Progenitor cell of endocrine pancreas (in vitro differentiated cells): Measurements from ENCODE around the gene ADAMTS2. TPM values are rescaled to one million over a fixed set of nuclear protein-coding genes. Genes with fewer than 3 reads are reported as not detected.
A peak's percentile ranks its signal among the peaks of the same experiment; 100 is the strongest.

Experiments
- DNase-seq: peaks from one replicate; pipeline ENCODE4 v3.0.0; 2021; ENCODE audit warnings: low spot score; ENCODE audit not compliant: unreplicated experiment
- H3K27ac Mint-ChIP-seq: 2 replicates; pipeline ENCODE4 v1.8.0; 2021; ENCODE audit warnings: mild to moderate bottlenecking, moderate library complexity, mixed read lengths
- H3K27me3 Mint-ChIP-seq: 2 replicates; pipeline ENCODE4 v1.8.0; 2021; ENCODE audit warnings: mixed read lengths
- H3K36me3 Mint-ChIP-seq: 2 replicates; pipeline ENCODE4 v1.8.0; 2022; ENCODE audit warnings: mixed read lengths; ENCODE audit not compliant: insufficient read depth
- H3K4me1 Mint-ChIP-seq: 2 replicates; pipeline ENCODE4 v1.8.0; 2021; ENCODE audit warnings: low read depth, mixed read lengths
- H3K4me3 Mint-ChIP-seq: 2 replicates; pipeline ENCODE4 v1.8.0; 2021; ENCODE audit warnings: low read depth, mild to moderate bottlenecking, moderate library complexity, mixed read lengths
- H3K9me3 Mint-ChIP-seq: 2 replicates; pipeline ENCODE4 v1.8.0; 2021; ENCODE audit warnings: low read depth, mixed read lengths
- total RNA-seq: library from RNA; stranded (reverse); gene quantifications from 2 replicates; pipeline ENCODE4 v1.2.1, GENCODE V29; 2021
- TF ChIP-seq, protein P1 (sequence below): fragments of 200-600 bp; sonication (generic); IDR thresholded peaks from one replicate; pipeline ENCODE4 v1.5.0; 2021; ENCODE audit warnings: antibody characterized with exemption, mild to moderate bottlenecking; ENCODE audit not compliant: unreplicated experiment

ADAMTS2 gene
- total RNA-seq, 1 donor from 2014 or later: 2.5 TPM

DNA sequence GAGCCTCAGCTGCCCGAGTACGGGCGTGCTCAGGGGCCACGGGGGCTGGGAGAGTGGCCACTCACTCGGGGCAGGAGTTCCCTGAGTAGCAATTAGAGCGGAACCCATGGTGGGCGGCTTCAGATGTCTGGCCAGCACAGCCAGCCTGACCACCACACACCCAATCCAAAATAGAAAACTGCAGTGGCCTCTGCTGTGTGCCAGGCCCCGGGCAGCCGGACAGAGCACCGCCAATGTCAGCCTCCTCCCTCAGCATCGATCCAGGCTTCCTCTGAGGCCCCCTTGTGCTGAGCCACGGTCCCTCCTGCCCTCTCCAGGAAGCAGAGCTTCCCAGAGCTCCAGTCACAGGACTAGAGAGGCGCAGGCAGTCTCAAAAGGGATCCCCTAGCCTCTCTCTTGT is 2.7 kb downstream of the ADAMTS2 start:
- peaks cover 55% of the 10 kb centered on the region for H3K27me3 Mint-ChIP-seq

DNA sequence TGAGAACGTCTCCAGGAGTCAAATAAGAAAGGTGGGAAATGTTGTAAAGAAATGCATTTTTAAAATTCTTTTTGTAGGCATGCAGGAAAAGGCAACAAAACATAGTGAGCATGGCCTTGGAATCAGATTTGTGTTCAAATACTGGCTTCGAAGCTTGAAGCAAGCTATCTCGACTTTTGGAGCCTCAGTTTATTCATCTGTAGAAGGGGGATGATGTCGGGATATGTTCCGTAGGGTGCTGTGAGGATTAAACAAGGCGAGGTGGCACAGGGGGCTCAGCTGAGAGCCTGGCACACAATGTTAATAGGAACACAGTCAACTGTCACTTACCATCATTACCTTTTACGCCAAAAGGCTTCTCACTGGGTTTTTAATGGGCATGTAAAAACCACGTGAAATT is 4.8 kb downstream of the ADAMTS2 start:
- H3K36me3 Mint-ChIP-seq: no peaks in the 10 kb centered on the region
- H3K27me3 Mint-ChIP-seq: peaks cover 50% of the 10 kb centered on the region
- no peak overlapping the region for H3K27ac Mint-ChIP-seq
- peaks cover 8% of the 10 kb centered on the region for H3K4me1 Mint-ChIP-seq
- H3K4me3 Mint-ChIP-seq: no peak overlapping the region
- TF ChIP-seq, protein P1, sequence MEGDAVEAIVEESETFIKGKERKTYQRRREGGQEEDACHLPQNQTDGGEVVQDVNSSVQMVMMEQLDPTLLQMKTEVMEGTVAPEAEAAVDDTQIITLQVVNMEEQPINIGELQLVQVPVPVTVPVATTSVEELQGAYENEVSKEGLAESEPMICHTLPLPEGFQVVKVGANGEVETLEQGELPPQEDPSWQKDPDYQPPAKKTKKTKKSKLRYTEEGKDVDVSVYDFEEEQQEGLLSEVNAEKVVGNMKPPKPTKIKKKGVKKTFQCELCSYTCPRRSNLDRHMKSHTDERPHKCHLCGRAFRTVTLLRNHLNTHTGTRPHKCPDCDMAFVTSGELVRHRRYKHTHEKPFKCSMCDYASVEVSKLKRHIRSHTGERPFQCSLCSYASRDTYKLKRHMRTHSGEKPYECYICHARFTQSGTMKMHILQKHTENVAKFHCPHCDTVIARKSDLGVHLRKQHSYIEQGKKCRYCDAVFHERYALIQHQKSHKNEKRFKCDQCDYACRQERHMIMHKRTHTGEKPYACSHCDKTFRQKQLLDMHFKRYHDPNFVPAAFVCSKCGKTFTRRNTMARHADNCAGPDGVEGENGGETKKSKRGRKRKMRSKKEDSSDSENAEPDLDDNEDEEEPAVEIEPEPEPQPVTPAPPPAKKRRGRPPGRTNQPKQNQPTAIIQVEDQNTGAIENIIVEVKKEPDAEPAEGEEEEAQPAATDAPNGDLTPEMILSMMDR: no peak
- no peak for DNase-seq
- H3K9me3 Mint-ChIP-seq: no peaks in the 10 kb centered on the region

More for the DNA sequence above, 2.7 kb downstream of the ADAMTS2 start:
- DNase-seq: no peak
- Mint-ChIP-seq H3K4me3 (peak overlapping the region; percentile 31), H3K36me3 (no peaks in the 10 kb centered on the region), H3K4me1 (peaks cover 10% of the 10 kb centered on the region), H3K27ac (no peak overlapping the region), H3K9me3 (no peaks in the 10 kb centered on the region)
- TF ChIP-seq, protein P1: no peak

DNA sequence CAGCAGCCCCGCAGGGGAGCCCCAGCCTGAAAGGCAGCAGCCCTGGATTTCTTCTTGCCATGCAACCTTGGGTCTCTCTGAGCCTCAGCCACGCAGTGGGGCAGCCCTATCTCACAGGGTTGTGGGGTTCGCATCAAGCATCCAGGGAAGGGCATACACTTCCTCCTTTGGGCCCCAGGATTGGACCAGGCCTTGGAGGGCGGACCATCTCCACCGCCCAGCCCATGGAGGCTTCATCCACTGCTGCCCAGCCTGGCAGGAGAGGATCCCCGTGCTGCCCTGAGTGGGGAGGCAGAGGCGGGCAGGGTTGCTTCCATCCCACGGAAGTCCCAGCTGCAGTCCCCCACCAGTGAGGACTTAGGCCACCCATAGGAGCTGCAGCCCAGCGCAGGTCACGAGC is 5.3 kb downstream of the ADAMTS2 start:
- Mint-ChIP-seq H3K9me3 (no peaks in the 10 kb centered on the region), H3K36me3 (no peaks in the 10 kb centered on the region), H3K4me3 (no peak overlapping the region), H3K27ac (no peak overlapping the region), H3K4me1 (peaks cover 8% of the 10 kb centered on the region), H3K27me3 (peaks cover 53% of the 10 kb centered on the region)
- TF ChIP-seq, protein P1: no peak
- DNase-seq: no peak

DNA sequence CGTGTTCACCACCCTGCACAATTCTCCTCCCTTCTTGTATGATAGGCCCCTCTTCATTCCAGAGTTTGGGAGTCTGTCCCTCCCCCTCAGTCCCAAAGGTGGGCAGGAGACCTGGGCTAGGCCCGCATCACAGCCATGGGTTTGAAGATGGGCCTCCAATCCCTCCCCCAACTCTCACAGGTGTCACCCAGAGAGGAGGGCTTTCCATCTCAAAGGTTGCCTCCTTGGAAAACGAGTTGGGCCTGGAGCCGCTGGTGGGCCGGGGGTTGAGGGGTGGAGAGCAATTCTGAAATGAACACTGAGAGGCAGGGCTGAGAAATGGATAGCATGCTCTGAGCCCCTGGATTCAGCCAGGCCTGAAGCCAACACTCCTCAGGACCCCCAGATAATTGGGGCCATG is 6.2 kb downstream of the ADAMTS2 start:
- H3K36me3 Mint-ChIP-seq: no peaks in the 10 kb centered on the region
- H3K4me3 Mint-ChIP-seq: no peak overlapping the region
- no peaks in the 10 kb centered on the region for H3K9me3 Mint-ChIP-seq
- TF ChIP-seq, protein P1: no peak
- no peak overlapping the region for H3K27ac Mint-ChIP-seq
- H3K27me3 Mint-ChIP-seq: peaks cover 55% of the 10 kb centered on the region
- no peak for DNase-seq
- H3K4me1 Mint-ChIP-seq: peaks cover 8% of the 10 kb centered on the region

DNA sequence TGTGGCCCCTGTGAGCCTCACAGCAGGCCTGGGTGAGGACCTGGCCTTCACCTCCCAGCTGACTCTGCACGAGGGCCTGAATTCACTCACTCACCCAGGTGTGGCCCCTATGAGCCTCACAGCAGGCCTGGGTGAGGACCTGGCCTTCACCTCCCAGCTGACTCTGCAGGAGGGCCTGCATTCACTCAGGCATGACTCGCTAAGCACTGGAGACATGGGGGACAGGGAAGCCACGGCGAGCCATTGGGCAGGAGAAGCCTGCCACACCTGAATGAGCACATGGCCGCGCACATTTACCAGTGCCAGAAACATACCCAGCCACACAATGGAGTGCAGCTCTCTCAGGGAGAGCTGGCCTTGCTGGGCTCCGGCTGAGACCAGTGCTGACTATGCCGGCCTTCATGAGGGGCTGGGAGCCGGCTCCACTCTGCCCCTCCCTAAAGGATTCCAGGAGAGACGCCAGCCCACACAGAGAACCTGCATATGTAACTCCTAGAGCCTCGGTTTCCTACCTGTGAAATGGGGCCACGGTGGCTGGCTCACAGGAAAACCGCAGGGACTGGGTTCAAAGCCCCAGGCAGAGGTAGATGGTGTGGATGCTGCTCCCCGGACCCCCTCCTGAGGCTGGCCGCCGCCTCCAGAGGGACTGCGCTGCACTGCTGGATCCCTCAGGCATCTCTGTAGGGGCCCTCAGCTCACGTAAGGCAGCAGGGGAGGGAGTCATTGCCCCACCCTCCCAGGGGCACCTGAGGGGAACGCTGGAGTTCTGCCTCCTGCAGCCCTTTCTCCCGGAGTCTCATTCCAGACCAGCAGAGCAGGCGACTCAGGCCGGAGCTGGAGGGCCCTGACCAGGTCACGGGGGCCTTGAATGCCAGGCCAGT is 7.2 kb downstream of the ADAMTS2 start:
- Mint-ChIP-seq H3K27me3 (peaks cover 52% of the 10 kb centered on the region), H3K4me3 (no peak overlapping the region), H3K4me1 (peaks cover 4% of the 10 kb centered on the region), H3K36me3 (no peaks in the 10 kb centered on the region), H3K9me3 (no peaks in the 10 kb centered on the region), H3K27ac (no peak overlapping the region)
- DNase-seq: no peak
- TF ChIP-seq, protein P1: no peak
